ENCODE data around the gene ANO2.

DNA sequence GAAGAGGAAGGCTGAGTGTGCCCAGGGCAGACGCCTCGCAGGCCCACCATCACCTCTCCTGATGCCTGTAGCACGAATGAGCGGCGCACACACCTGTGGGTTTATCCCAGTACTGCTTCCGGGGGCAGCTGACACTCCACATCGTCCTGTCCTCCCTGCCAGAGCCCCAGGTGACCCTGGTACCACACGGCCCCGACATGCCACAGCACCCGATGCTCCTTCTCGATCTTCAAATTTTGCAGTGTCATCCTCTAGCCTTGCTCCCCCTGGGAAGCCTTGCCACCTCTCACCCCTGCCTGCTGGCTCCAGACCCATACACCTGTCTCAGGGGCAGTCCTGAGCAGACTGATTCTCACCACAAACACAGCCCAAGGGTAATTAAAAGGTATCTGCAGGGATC lies 40.6 kb downstream of the ANO2 start:
- no peak for TF ChIP-seq ZNF274 (IDR thresholded peaks at IDR 0.05; ENCODE audit: low read depth, low read length)
- TF ChIP-seq SUZ12 (IDR thresholded peaks at IDR 0.05; ENCODE audit: extremely low read depth, insufficient read depth, insufficient read length) = no peak
- TF ChIP-seq YY1 (IDR thresholded peaks at IDR 0.05; ENCODE audit: insufficient read depth, insufficient read length) = no peak
